GM12891 (cell line): ENCODE data around the gene CAMSAP3.

Experiments
- POLR2A ChIP-seq: IDR thresholded peaks from 2 replicates; pipeline ENCODE4 v1.6.1; 2011; ENCODE audit warnings: low read depth, low read length, control low read depth
- POLR2AphosphoS5 ChIP-seq: IDR thresholded peaks from 2 replicates; pipeline ENCODE4 v1.6.1; 2011; ENCODE audit warnings: low read depth, low read length, control low read depth
- SPI1 ChIP-seq: IDR thresholded peaks from 2 replicates; pipeline ENCODE4 v1.6.1; 2011; ENCODE audit warnings: low read depth, low read length, control low read depth

GRCh38 chr19:7595466-7596133, at the start of gene CAMSAP3:
- TF ChIP-seq POLR2AphosphoS5 (no peak), POLR2A (no peak), SPI1 (no peak)
